Measurements from ENCODE around the gene C17orf107. TPM values are rescaled to one million over a fixed set of nuclear protein-coding genes. Genes with fewer than 3 reads are reported as not detected.

Gene C17orf107
- total and polyA plus RNA-seq, 2 of the 13 experiments (the other 11 are each of a cell fraction or from before 2014, with no cell fraction given): 0.20 to 0.59 TPM

DNA sequence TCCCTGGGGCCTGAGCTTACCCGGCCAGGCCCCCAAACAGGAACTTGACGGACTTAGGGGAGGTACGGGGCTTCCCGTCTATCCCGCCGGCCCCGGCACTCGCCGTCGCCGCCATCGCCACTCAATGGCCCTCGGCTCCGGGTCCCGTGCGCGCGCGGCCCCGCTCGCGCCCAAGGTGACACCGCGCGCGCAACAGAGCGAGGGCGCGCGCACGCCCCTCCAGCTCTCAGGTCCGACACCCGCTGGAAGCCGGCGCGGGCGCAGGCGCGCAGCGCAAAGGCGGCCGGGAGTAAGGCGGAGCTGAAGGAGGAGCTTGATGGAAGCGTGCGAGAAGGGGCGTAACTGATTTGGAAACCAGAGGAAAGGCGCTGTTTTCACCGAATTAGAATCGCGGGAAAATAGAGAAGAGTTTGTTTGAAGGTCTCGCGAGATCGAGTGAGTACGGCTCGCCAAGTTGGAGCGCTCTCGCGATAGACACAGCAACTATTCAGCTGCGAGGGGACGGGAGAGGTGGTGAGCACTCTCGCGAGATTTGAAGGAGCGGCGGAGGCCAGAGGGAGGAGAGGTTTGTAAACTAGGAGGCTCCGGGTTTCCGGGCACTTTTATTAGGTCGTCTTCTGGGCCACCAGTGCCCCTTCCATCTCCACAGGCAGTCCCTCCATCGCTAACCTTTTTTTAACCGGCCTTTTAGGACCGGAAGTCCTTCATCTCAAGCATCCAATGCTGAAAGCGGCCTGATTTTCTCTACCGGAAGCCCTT is 40.6 kb downstream of the C17orf107 start, which contains the start of the genes RNF167 and SLC25A11:
Gene RNF167 (plus strand): TSS at position 473 of the 759 bp plus-strand sequence. CDS start 642 bp downstream, outside the sequence.
Gene SLC25A11 (minus strand): TSS at position 251 of the 759 bp plus-strand sequence. CDS start 136 bp downstream, at position 115.
- ChIA-PET POLR2A (interaction anchor here (0.8 to 3.9 kb wide), 29 partner anchors 9 to 403 kb away, joined by 3 to 201 read pairs (median 5); partner anchors contain the start of genes ARRB2, CAMTA2, ENO3 and GLTPD2), CTCF (ENCODE audit: low intra/inter-chr PET ratio, low total read pairs) (no interaction called here)
- FAIRE-seq (peak; percentile 98), DNase-seq (ENCODE audit: low spot score) (peak; percentile 100), ATAC-seq (peak; percentile 79)
- H3K4me3 ChIP-seq (replicated peaks in 1 of 3; ENCODE audit: insufficient read depth in 1 of 3, low read depth in 2 of 3, low read length in 3 of 3): peak within 1 kb of the TSS; percentile 91 to 97 (median 93)
- H3K4me1 ChIP-seq (ENCODE audit: insufficient read depth, low read length): peaks cover 30% of the 10 kb centered on the region
- H3K4me2 ChIP-seq (ENCODE audit: low read depth, low read length): peak within 1 kb of the TSS; percentile 98
- peak within 1 kb of the TSS; percentile 96 for H3K27ac ChIP-seq (ENCODE audit: extremely low read length, insufficient read depth, low read length)
- H3K36me3 ChIP-seq (replicated peaks in 1 of 2; ENCODE audit: control insufficient read depth in 1 of 2, insufficient read depth in 2 of 2, low read length in 2 of 2): peaks cover 8 to 32% of the 10 kb centered on the region in 2 experiments
- intact Hi-C loops (cut with micrococcal nuclease; ENCODE audit: unreplicated experiment): no loop called here
- H4K20me1 ChIP-seq (ENCODE audit: insufficient read depth, low read length): peaks cover 7% of the 10 kb centered on the region; the same call in 1 of the 2 replicates
- H2AFZ ChIP-seq (ENCODE audit: low read length): no peak within 1 kb of the TSS
- peaks cover 45% of the 10 kb centered on the region for H3K79me2 ChIP-seq (ENCODE audit: insufficient read depth, low read length)
- no peaks in the 10 kb centered on the region; a peak in 1 of 5 replicates for H3K27me3 ChIP-seq (ENCODE audit: control insufficient read depth in 1 of 2, insufficient read depth in 2 of 2, low read length in 2 of 2)
- 1% methylated on average over 43 of the region's 72 CpGs for WGBS (ENCODE audit: low lambda C conversion rate)
- in situ Hi-C loops (cut with HindIII; ENCODE audit: extremely low pct_ligation_motif_present, low pct_unique_long_range_greater_than_20kb): no loop called here
- H3K9ac ChIP-seq (ENCODE audit: insufficient read depth, low read depth, low read length): peak within 1 kb of the TSS; percentile 95
- no peaks in the 10 kb centered on the region for H3K9me3 ChIP-seq (ENCODE audit: low read length)
- BruUV-seq (replicated peaks): no TSS peak
- TF ChIP-seq MAFF (IDR thresholded peaks at IDR 0.05; ENCODE audit: low read depth, low read length): no peak
- no peak; the same call in 1 of the 2 replicates for TF ChIP-seq NFKB2 (CRISPR knock-in tag; IDR thresholded peaks at IDR 0.05; ENCODE audit: borderline replicate concordance)
- no peak for TF ChIP-seq ZKSCAN1 (IDR thresholded peaks at IDR 0.05; ENCODE audit: low read length)
- peak in 1 of 2 experiments; percentile 70; a peak in 2 of 4 replicates for TF ChIP-seq KLF16 (CRISPR knock-in tag; IDR thresholded peaks at IDR 0.05)
- no peak for TF ChIP-seq HHEX (CRISPR knock-in tag; IDR thresholded peaks at IDR 0.05)
- no peak for TF ChIP-seq ZBTB8A (CRISPR knock-in tag; IDR thresholded peaks at IDR 0.05; ENCODE audit: borderline replicate concordance, low read depth)
- no peak for TF ChIP-seq SNAPC2 (CRISPR knock-in tag; IDR thresholded peaks at IDR 0.05)
- peak; percentile 16 for TF ChIP-seq SKI (IDR thresholded peaks at IDR 0.05; ENCODE audit: partially characterized antibody)
- TF ChIP-seq, protein P1, sequence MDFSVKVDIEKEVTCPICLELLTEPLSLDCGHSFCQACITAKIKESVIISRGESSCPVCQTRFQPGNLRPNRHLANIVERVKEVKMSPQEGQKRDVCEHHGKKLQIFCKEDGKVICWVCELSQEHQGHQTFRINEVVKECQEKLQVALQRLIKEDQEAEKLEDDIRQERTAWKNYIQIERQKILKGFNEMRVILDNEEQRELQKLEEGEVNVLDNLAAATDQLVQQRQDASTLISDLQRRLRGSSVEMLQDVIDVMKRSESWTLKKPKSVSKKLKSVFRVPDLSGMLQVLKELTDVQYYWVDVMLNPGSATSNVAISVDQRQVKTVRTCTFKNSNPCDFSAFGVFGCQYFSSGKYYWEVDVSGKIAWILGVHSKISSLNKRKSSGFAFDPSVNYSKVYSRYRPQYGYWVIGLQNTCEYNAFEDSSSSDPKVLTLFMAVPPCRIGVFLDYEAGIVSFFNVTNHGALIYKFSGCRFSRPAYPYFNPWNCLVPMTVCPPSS (IDR thresholded peaks at IDR 0.05): no peak
- TF ChIP-seq ZNF746 (CRISPR knock-in tag; IDR thresholded peaks at IDR 0.05): no peak
- TF ChIP-seq BRD4 (CRISPR knock-in tag; IDR thresholded peaks at IDR 0.05): peak; percentile 59; the same call in 1 of the 2 replicates
- TF ChIP-seq, protein P2, sequence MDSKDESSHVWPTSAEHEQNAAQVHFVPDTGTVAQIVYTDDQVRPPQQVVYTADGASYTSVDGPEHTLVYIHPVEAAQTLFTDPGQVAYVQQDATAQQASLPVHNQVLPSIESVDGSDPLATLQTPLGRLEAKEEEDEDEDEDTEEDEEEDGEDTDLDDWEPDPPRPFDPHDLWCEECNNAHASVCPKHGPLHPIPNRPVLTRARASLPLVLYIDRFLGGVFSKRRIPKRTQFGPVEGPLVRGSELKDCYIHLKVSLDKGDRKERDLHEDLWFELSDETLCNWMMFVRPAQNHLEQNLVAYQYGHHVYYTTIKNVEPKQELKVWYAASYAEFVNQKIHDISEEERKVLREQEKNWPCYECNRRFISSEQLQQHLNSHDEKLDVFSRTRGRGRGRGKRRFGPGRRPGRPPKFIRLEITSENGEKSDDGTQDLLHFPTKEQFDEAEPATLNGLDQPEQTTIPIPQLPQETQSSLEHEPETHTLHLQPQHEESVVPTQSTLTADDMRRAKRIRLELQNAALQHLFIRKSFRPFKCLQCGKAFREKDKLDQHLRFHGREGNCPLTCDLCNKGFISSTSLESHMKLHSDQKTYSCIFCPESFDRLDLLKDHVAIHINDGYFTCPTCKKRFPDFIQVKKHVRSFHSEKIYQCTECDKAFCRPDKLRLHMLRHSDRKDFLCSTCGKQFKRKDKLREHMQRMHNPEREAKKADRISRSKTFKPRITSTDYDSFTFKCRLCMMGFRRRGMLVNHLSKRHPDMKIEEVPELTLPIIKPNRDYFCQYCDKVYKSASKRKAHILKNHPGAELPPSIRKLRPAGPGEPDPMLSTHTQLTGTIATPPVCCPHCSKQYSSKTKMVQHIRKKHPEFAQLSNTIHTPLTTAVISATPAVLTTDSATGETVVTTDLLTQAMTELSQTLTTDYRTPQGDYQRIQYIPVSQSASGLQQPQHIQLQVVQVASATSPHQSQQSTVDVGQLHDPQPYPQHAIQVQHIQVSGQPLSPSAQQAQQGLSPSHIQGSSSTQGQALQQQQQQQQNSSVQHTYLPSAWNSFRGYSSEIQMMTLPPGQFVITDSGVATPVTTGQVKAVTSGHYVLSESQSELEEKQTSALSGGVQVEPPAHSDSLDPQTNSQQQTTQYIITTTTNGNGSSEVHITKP (CRISPR knock-in tag; IDR thresholded peaks at IDR 0.05; ENCODE audit: low read depth): 0 out of 2 replicates have a peak, but pooled peaks have one; percentile 35
- peak; percentile 68 for TF ChIP-seq ASH2L (IDR thresholded peaks at IDR 0.05; ENCODE audit: insufficient read length, low read depth, low read length)
- no peak for TF ChIP-seq ZSCAN29 (CRISPR knock-in tag; conservative IDR thresholded peaks at IDR 0.05)
- TF ChIP-seq POLR2AphosphoS5 (IDR thresholded peaks at IDR 0.05; ENCODE audit: low read depth, low read length): peak; percentile 78
- no peak for TF ChIP-seq ZNF782 (CRISPR knock-in tag; IDR thresholded peaks at IDR 0.05; ENCODE audit: borderline replicate concordance)

All from HepG2 (cell line).